Measurements from ENCODE around the gene HPS3. TPM values are rescaled to one million over a fixed set of nuclear protein-coding genes. Genes with fewer than 3 reads are reported as not detected.
"Not testable (repeated sequence)": the region's sequence is repeated elsewhere in the genome, so short reads cannot be mapped to it uniquely, and the experiment has no call there.

Gene HPS3
- total RNA-seq, 2 donors from 2014 or later = 22.3 to 23.2 TPM

DNA sequence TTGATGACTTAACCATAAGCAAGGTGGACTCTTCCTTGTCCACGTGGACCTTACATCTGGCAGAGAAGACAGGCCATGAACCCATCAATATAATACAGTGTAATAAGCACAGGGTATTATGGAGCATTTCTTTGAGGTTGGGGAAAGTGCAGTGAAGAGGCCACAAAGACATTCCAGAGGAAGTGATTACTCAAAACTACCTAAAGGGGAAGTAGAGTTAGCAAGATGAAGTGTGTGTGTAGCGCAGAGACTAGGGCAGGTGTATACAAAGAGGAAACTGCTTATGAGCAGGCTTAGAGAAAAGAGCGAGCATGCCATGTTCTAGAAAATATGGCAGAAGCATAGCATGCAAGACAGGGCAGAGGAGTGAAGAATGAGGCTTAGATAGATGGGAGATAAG is 74.3 kb downstream of the HPS3 start:
- no peak overlapping the region for H3K27ac Mint-ChIP-seq
- DNase-seq (ENCODE audit: low spot score in 2 of 2) = no peak
- peak; percentile 61 to 92 for ATAC-seq
- no peaks in the 10 kb centered on the region for H3K9me3 Mint-ChIP-seq
- no peaks in the 10 kb centered on the region for H3K36me3 Mint-ChIP-seq

DNA sequence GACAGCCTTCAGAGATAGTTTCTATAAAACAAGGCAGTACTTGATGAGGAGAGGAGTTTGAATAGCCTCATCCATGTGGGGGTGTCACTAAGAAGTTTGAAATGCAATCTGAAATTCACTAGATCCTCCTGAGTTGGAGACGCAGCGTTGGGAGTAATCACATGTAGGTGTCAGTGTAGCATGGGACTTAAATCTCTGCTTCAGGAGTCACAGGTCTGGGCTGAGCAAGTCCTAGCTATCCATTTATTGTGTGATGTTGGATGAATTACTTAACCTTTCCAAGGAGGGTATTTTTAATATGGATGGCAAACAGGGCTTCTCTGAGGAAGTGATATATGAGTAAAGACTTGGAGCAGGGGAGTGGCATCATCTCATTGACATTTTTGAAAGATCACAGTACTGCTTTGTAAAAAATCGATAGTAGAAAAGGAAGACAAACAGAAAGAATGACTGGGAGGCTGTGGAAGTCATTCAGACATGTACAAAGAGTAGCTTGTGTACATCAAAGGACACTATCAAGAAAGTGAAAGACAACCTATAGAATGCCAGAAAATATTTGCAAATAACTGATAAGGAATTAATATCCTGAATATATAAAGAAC is 75.1 kb downstream of the HPS3 start:
- DNase-seq (ENCODE audit: low spot score in 2 of 2) (no peak), ATAC-seq (peak in 1 of 2 donors; percentile 20)
- no peak overlapping the region for H3K27ac Mint-ChIP-seq
- H3K9me3 Mint-ChIP-seq = no peaks in the 10 kb centered on the region
- no peaks in the 10 kb centered on the region for H3K36me3 Mint-ChIP-seq

DNA sequence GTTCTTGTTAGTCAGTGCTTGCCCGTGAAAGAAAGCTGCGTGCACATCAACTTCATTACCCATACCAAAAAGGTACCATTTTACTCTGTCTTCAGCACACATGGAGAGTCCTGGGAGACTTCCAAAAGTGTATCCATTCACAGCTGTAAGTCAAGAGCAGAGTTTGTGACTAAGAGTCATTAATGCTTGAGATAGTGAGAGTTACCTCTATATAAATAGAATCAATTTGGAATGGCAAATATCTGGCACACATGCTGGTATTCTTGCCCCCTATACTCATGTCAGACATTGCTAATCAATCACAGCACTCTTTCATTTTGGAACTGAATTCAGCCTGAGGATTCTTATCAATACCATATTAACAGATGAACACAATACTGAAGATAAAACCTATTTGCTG is 78.0 kb downstream of the HPS3 start:
- Mint-ChIP-seq H3K36me3 (no peaks in the 10 kb centered on the region), H3K9me3 (no peaks in the 10 kb centered on the region), H3K27ac (no peak overlapping the region)
- ATAC-seq = no peak
- no peak for DNase-seq (ENCODE audit: low spot score in 2 of 2)

DNA sequence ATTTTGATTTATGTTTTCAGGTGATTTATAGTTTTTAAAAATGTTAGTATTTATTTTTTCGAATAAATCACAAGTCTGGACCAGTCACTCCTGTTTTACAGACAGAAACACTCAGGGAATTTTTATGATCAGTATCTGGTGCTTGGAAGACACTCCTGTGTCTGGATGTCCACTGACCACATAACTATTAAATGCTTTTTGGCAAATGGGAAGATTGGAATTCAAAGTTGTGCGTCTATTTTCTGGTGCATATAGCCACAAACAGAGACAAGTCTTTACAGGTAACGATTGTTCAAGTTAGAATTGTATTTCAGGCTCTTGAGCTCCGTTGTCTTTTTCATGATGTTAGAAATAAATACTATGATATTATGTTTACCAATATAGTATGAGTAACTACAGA is 80.0 kb downstream of the HPS3 start:
- no peak overlapping the region for H3K27ac Mint-ChIP-seq
- H3K9me3 Mint-ChIP-seq = no peaks in the 10 kb centered on the region
- ATAC-seq (no peak), DNase-seq (ENCODE audit: low spot score in 2 of 2) (no peak)
- no peaks in the 10 kb centered on the region for H3K36me3 Mint-ChIP-seq

DNA sequence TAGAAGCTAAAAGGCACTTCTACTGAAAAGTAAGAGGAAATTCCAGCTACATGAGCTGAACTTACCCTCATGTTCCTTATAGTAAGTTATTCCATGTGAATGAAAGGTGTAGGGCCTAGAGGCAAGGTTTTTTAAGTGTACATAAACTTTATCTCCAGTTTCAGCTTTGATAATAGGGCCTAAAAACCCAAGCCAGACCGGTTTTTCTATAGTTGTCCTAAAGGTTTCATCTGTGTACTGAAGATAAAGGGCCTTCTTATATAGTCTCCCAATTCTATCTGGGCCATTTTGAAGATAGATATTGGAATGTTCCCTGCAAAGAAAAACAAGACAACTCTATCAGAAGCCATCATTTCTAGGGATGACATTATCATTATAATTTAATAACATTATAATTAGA is 82.9 kb downstream of the HPS3 start:
- H3K9me3 Mint-ChIP-seq = no peaks in the 10 kb centered on the region
- no peak overlapping the region for H3K27ac Mint-ChIP-seq
- DNase-seq (ENCODE audit: low spot score in 2 of 2) (no peak), ATAC-seq (no peak)
- no peaks in the 10 kb centered on the region for H3K36me3 Mint-ChIP-seq

GRCh38 chr3:149214702-149215101 is 85.3 kb downstream of the HPS3 start:
- no peak for DNase-seq (ENCODE audit: low spot score in 2 of 2)
- no peak for ATAC-seq
- H3K27ac Mint-ChIP-seq = no peak overlapping the region
- no peaks in the 10 kb centered on the region for H3K9me3 Mint-ChIP-seq
- H3K36me3 Mint-ChIP-seq = no peaks in the 10 kb centered on the region

- ATAC-seq (no peak), DNase-seq (ENCODE audit: low spot score in 2 of 2) (no peak)
- no peak overlapping the region for H3K27ac Mint-ChIP-seq
- H3K36me3 Mint-ChIP-seq = no peaks in the 10 kb centered on the region
- no peaks in the 10 kb centered on the region for H3K9me3 Mint-ChIP-seq
These were observed 86.1 kb downstream of the HPS3 start for GRCh38 chr3:149215515-149215914.

GRCh38 chr3:149216193-149216869 is 86.9 kb downstream of the HPS3 start:
- ATAC-seq (no peak), DNase-seq (ENCODE audit: low spot score in 2 of 2) (no peak)
- Mint-ChIP-seq H3K27ac (no peak overlapping the region), H3K36me3 (no peaks in the 10 kb centered on the region), H3K9me3 (no peaks in the 10 kb centered on the region)

DNA sequence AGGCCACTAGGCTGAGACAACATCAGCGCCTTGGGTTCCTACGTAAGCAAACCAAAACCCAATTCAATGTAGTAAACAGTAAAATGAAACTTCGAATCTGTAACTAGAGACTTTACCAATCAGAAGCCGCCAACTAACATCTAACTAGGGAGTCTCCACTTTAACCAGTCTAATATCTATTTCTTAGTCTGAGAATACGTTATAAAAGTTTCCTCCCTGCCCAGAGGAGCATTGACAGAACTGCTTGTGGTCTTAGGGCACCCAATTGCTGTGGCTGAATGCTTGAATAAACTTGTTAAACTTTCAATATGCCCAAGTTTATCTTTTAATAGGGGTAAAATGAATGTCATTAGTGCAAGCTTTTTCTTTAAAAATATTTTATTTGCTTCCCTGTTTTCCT is 87.9 kb downstream of the HPS3 start:
- no peaks in the 10 kb centered on the region for H3K36me3 Mint-ChIP-seq
- H3K27ac Mint-ChIP-seq = no peak overlapping the region
- DNase-seq (ENCODE audit: low spot score in 2 of 2) (no peak), ATAC-seq (no peak)
- H3K9me3 Mint-ChIP-seq = no peaks in the 10 kb centered on the region

DNA sequence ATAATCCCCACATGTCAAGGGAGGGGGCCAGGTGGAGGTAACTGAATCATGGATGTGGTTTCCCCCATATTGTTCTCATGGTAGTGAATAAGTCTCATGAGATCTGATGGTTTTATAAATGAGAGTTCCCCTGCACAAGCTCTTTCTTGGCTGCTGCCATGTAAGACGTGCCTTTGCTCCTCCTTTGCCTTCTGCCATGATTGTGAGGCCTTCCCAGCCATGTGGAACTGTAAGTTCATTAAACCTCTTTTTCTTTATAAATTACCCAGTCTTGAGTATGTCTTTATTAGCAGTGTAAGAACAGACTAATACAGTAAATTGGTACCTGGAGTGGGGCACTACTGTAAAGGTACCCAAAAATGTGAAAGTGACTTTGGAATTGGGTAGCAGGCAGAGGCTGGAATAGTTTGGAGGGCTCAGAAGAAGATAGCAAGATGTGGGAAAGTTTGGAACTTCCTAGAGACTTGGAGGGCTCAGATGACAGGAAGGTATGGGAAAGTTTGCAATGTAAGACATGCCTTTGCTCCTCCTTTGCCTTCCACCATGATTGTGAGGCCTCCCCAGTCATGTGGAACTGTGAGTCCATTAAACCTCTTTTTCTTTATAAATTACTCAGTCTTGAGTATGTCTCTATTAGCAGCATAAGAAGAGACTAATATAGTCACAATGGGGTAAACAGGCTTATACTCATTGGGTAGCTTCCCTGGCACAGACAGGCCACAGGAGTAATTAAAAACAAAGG is 90.1 kb downstream of the HPS3 start:
- H3K36me3 Mint-ChIP-seq; DNase-seq (ENCODE audit: low spot score in 2 of 2); H3K9me3 Mint-ChIP-seq; ATAC-seq; H3K27ac Mint-ChIP-seq: not testable (repeated sequence)

- Mint-ChIP-seq H3K27ac (no peak within 1 kb of the TSS), H3K36me3 (no peaks in the 10 kb centered on the region), H3K9me3 (no peaks in the 10 kb centered on the region)
- DNase-seq (ENCODE audit: low spot score in 2 of 2) (no peak), ATAC-seq (no peak)
These were observed 92.5 kb downstream of the HPS3 start, which contains the start of gene CP for GRCh38 chr3:149221783-149222517. Gene CP (minus strand): TSS chr3:149221829. CDS start chr3:149221792, 37 bp downstream.

Other genes starting within 250 kb of the HPS3 start
- 10 to 100 TPM; 10.7 to 12.8 TPM for gene GYG1, start 138.1 kb upstream of the HPS3 start, total RNA-seq
- 10 to 100 TPM; 24.9 to 35.8 TPM for gene HLTF, start 43.1 kb upstream of the HPS3 start, total RNA-seq
- gene CP, start 92.2 kb downstream of the HPS3 start, total RNA-seq = not detected
- not detected for gene TM4SF18, start 204.0 kb downstream of the HPS3 start, total RNA-seq
- not detected for gene TM4SF1, start 248.0 kb downstream of the HPS3 start, total RNA-seq

Data from activated naive CD4-positive, alpha-beta T cell treated with anti-CD3 and anti-CD28 coated beads, Interleukin-2, amount 50 U/mL, for 72 hours (primary cell).